ENCODE results near the gene CBARP.

CBARP gene

GRCh38 chr19:1262623-1263123 lies 24.9 kb upstream of the CBARP start:
- no peak for DNase-seq

GRCh38 chr19:1261798-1262622 lies 24.2 kb upstream of the CBARP start:
- DNase-seq = no peak

GRCh38 chr19:1261538-1261797 lies 23.7 kb upstream of the CBARP start:
- no peak for DNase-seq

- peak; percentile 96 for DNase-seq
Measured at GRCh38 chr19:1260749-1261537, 23.1 kb upstream of the CBARP start.

GRCh38 chr19:1259876-1260748 lies 22.3 kb upstream of the CBARP start:
- peak; percentile 50 for DNase-seq

- peak; percentile 68 for DNase-seq
Measured at GRCh38 chr19:1259206-1259875, 21.5 kb upstream of the CBARP start.

- no peak for DNase-seq
Measured at GRCh38 chr19:1258707-1259205, 21.0 kb upstream of the CBARP start.

GRCh38 chr19:1258163-1258492 lies 20.3 kb upstream of the CBARP start:
- no peak for DNase-seq

- DNase-seq = no peak
Measured at GRCh38 chr19:1257475-1258162, 19.8 kb upstream of the CBARP start.

GRCh38 chr19:1256646-1257474 lies 19.1 kb upstream of the CBARP start:
- DNase-seq = no peak

- DNase-seq = no peak
Measured at GRCh38 chr19:1255186-1256161, 17.7 kb upstream of the CBARP start.

GRCh38 chr19:1254530-1255185 lies 16.9 kb upstream of the CBARP start:
- no peak for DNase-seq

- DNase-seq = no peak
Measured at GRCh38 chr19:1254081-1254527, 16.3 kb upstream of the CBARP start.

GRCh38 chr19:1253514-1254080 lies 15.8 kb upstream of the CBARP start:
- DNase-seq = no peak

- DNase-seq = peak; percentile 76
Measured at GRCh38 chr19:1252821-1253513, 15.2 kb upstream of the CBARP start.

GRCh38 chr19:1252221-1252820 lies 14.5 kb upstream of the CBARP start:
- peak; percentile 59 for DNase-seq

All from stimulated activated CD4-positive, alpha-beta T cell treated with anti-CD3 and anti-CD28 coated beads, Interleukin-4, amount 100 ng/mL, for 24 hours (primary cell).